ENCODE data around the gene FGFR3. TPM values are rescaled to one million over a fixed set of nuclear protein-coding genes. Genes with fewer than 3 reads are reported as not detected.
A peak's percentile ranks its signal among the peaks of the same experiment; 100 is the strongest.

Gene FGFR3
- total and polyA plus RNA-seq, 12 donors: 1.2 to 6.6 (median 2.4) TPM

- Histone ChIP-seq H3K27ac (no peak overlapping the region), H3K9me3 (no peaks in the 10 kb centered on the region), H3K36me3 (no peaks in the 10 kb centered on the region), H3K27me3 (peaks cover 0 to under 1% (median 0%) of the 10 kb centered on the region in 7 donors), H3K4me1 (no peaks in the 10 kb centered on the region), H3K4me3 (no peak overlapping the region)
- DNase-seq (no peak), ATAC-seq (no peak)
- intact Hi-C loops (cut with DNase I): no loop called here
- no peak for TF ChIP-seq CTCF (IDR thresholded peaks at IDR 0.05)
- 91 to 92% methylated on average over 51 of the region's 51 CpGs for WGBS, 2 donors
Measured at GRCh38 chr4:1803523-1804423, 10.7 kb downstream of the FGFR3 start.

GRCh38 chr4:1804638-1805492 is 11.8 kb downstream of the FGFR3 start:
- intact Hi-C loops (cut with DNase I): loop anchor here in 3 of 10 donors (5.0 kb wide), 3 partner anchors 38 to 58 kb away; no protein-coding TSS in a partner anchor
- no peaks in the 10 kb centered on the region for H3K27me3 ChIP-seq
- no peaks in the 10 kb centered on the region for H3K36me3 ChIP-seq
- H3K9me3 ChIP-seq: no peaks in the 10 kb centered on the region
- H3K4me1 ChIP-seq: no peaks in the 10 kb centered on the region
- ATAC-seq (no peak), DNase-seq (no peak)
- WGBS, 2 donors: 92 to 93% methylated on average over 37 of the region's 37 CpGs
- no peak overlapping the region for H3K4me3 ChIP-seq
- H3K27ac ChIP-seq: no peak overlapping the region
- TF ChIP-seq CTCF (IDR thresholded peaks at IDR 0.05): no peak

- DNase-seq (peak in 1 of 2 donors; percentile 5), ATAC-seq (no peak)
- H3K9me3 ChIP-seq: no peaks in the 10 kb centered on the region
- no peaks in the 10 kb centered on the region for H3K27me3 ChIP-seq
- no peak overlapping the region for H3K4me3 ChIP-seq
- H3K36me3 ChIP-seq: peaks cover 0 to 3% (median 0%) of the 10 kb centered on the region in 9 donors
- no peaks in the 10 kb centered on the region for H3K4me1 ChIP-seq
- no peak for TF ChIP-seq CTCF (IDR thresholded peaks at IDR 0.05)
- H3K27ac ChIP-seq: no peak overlapping the region
- WGBS, 2 donors: 92% methylated on average over 41 to 47 of the region's 47 CpGs
- intact Hi-C loops (cut with DNase I): loop anchor here in 3 of 10 donors (5.0 kb wide), 3 partner anchors 38 to 58 kb away; no protein-coding TSS in a partner anchor
Measured at GRCh38 chr4:1805493-1806222, 12.6 kb downstream of the FGFR3 start.

- 95 to 96% methylated on average over 11 of the region's 11 CpGs for WGBS, 2 donors
Measured at GRCh38 chr4:1806223-1806564, 13.1 kb downstream of the FGFR3 start.

More at GRCh38 chr4:1806223-1806564, 13.1 kb downstream of the FGFR3 start:
- intact Hi-C loops (cut with DNase I): loop anchor here in 3 of 10 donors (5.0 kb wide), 3 partner anchors 39 to 59 kb away; no protein-coding TSS in a partner anchor
- no peaks in the 10 kb centered on the region for H3K9me3 ChIP-seq
- DNase-seq (no peak), ATAC-seq (no peak)
- TF ChIP-seq CTCF (IDR thresholded peaks at IDR 0.05): no peak
- H3K36me3 ChIP-seq: peaks cover 0 to 5% (median 0%) of the 10 kb centered on the region in 9 donors
- no peaks in the 10 kb centered on the region for H3K27me3 ChIP-seq
- H3K27ac ChIP-seq: no peak overlapping the region
- no peaks in the 10 kb centered on the region for H3K4me1 ChIP-seq
- no peak overlapping the region for H3K4me3 ChIP-seq

Measured in heart right ventricle (tissue), 16 donors.